Central memory CD4-positive, alpha-beta T cell (primary cell): ENCODE data around the gene CCDC137.

ENCODE experiments used
- DNase-seq: peaks from one replicate; pipeline ENCODE4 v3.0.0; 2022

CCDC137 gene

DNA sequence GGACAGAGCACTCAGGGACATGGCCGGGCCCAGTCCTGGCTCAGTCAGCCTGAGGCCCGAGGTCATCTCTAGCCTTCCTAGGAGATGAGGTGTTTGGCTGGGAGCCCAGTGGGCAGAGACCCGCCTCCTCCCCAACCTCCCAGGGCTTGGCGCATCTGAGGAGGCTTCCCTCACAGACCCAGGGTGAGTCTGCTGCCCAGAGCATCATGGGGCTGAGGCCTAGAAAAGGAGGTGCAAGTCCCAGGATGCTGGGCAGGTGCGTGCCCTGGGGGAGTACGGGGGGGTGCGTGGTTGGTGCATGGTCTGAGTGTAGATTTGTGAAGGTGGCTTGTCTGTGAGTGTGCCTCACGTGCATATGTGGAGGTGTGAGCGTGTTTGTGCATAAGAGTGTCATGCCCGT lies 14.8 kb upstream of the CCDC137 start:
- no peak for DNase-seq

DNA sequence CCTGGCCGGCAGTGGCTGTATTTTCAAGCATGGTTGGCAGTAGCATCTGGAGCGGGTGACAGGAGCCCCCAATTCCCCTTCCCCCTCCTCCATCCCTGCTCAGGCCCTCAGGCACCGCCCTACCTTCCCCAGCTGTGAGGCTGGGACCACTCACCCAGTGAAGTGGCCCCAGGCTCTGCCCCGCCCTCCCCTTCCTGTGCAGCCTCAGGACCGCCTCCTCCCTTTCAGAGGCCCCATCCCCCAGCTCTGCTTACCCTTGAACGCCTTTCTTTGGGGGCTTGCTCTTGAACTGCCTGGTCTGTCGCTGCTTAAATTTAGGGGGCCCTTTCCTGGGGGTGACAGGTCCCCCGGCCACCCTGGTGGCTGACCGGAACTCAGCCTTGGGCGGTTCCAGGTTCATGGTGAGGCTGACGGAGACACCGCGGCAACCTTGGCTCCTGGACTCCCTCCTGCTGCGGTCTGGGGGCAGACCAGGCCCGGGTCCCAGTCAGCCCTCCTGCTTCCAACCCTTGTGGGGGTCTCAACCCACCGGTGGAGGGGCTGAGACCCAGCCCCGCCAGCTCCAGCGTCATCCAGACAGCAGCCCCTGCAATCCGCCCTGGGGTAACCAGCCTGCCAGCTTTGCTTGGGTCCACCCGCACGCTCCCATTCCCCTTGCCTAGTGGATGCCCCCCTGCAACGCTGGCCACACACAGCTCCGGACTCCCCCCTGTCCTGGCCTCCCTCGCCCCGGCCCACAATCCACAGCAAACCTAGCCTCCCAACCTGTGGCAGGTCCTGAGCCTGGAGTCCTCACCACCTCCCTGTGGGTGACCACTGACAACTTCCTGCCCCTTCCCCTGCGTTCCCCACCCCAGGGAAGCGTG lies 13.4 kb upstream of the CCDC137 start:
- DNase-seq = no peak

DNA sequence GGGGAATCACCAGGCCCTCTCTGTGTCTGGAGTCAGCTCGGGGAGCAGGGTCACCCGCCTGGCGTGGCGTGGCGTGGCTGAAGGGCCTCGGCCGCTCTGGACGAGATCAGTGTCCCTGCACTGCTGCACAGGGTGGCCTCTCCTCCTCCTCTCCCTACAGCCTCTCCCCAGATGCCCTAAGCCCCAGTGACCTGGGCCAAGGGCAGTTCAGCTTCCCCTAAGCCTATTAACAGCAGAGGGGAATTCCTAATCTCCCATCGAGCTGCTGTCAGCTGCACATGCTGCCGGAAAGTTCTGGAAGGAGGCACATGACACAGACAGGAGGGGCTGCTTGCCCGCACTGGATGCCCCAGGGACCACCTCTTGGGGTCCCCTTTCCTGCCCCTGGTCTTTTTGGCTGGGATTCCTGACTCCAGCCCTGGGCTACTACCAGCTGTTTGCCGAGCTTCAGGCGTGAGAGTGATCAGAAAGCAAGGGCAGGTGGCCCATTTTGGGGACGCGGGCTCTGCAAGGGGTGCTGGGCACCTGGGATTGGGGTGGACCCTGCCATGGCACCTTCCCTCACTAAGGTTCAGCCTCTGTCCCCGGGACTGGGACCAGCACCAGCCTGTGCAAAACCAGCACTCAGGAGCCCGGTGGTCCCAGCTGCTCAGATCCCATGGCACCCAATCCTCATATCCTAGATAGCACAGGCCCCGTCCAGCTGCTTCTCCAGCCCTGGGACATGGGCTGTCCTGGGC lies 11.0 kb upstream of the CCDC137 start:
- DNase-seq = no peak

DNA sequence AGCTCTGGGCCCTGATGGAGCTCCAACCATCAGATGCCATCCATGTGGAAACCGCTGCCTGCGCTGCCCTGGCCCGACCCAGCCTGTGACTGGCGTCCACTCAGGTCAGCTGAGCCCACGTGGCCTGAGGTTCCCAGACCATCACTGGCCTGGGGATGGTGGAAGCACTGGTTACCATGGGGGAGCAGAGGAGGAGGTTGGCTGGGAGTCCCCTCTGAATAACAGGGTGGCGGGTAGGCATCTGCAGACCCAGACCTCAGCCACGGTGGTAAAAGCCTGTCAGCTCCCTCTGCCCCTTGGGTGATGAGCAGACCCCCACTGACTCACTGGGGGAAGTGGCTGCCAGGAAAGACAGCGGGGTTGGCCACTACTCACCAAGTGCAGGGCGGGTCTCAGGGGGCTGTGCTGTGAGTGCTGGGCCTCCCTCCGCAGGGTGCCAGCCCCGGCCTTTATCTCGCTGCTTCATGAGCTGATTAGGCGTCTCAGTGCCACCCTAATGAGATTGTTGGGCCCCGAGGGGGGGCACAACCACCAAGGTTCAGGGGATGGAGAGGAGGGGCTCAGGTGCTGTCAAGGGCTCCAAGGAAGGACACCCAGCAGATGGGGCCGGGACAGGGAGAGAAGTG lies 10.3 kb upstream of the CCDC137 start, which contains the start of gene PDE6G:
PDE6G (minus strand) TSS at position 425 of the 626 bp plus-strand sequence. CDS start 3,237 bp downstream, outside the sequence.
- no peak for DNase-seq

DNA sequence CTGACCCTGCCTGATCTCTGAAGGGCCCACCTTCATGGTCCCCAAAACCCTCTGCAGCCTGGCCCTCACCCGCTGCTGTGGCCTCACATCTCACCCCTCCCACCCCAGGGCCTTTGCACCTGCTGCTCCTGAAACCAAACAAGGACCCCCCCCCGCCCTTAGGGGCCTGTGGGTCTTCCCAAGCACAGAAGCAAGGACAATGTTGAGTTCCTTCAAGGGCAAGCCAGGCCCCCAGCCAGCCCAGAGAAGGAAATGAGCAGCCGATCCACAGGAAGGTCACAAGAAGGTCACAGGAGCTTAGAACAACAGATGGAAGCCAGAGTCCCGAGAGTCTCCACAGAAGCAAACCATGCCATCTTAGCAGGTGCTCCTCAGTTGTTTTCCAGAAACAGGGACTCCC lies 9.7 kb upstream of the CCDC137 start:
- DNase-seq = no peak

DNA sequence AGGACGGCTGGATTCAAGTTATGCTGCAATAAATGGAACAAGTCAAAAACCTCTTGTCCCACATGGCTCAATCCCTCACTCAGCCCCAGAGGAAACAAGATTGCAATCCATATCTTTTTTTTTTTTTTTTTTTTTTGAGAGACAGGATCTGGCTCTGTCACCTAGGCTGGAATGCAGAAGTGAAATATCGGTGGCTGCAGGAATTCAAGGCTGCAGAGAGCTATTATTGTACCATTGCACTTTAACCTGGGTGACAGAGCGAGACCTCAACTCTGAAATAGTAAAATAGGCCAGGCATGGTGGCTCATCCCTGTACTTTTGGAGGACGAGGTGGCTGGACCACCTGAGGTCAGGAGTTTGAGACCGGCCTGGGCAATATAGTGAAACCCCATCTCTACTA lies 7.5 kb upstream of the CCDC137 start:
- DNase-seq = no peak

DNA sequence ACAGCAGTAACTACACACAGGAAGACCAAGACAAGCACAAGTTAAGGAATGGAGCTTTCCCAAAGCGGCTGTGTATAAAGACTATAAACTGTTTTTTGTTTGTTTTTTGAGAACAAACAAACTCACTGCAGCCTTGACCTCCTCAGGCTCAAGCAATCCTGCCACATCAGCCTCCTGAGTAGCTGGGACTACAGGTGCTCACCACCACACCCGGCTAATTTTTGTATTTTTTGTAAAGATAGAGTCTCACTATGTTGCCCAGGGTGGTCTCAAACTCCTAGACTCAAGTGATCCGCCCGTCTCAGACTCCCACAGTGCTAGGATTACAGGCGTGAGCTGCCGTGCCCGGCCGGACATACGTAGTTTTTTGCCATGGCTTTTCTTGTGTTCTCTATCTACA lies 6.1 kb upstream of the CCDC137 start:
- DNase-seq = no peak

DNA sequence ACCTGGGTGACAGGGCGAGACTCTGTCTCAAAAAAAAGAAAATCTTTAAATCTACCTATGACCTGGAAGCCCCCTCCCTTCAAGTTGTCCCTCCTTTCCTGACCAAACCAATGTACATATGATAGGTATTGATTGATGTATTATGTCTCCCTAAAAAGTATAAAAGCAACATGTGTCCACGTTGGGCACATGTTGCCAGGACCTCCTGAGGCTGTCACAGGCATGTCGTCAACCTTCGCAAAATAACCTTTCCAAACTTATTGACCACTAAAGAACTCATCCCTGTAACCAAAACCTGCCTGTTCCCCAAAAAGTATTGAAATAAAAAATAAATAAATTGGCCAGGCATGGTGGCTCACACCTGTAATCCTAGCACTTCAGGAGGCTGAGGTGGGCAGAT lies 4.5 kb upstream of the CCDC137 start:
- no peak for DNase-seq

DNA sequence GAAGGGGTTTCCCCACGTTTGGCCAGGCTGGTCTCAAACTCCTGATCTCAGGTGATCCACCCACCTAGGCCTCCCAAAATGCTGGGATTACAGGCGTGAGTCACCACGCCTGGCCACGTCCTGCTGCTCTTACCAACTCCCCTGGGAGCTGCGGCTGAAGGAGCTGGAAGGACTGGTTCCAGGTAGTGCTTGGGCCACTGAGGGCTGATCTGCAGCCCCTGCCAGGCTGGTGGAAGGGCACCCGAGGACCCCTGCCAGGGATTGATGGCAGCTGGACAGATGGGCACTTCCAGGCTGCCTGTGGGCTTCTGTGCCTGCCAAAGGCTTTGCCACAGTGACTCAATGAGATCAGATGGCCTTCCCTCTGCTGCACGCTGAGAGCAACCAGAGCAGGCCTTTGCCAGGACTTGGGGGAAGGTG lies 2.5 kb upstream of the CCDC137 start:
- no peak for DNase-seq

DNA sequence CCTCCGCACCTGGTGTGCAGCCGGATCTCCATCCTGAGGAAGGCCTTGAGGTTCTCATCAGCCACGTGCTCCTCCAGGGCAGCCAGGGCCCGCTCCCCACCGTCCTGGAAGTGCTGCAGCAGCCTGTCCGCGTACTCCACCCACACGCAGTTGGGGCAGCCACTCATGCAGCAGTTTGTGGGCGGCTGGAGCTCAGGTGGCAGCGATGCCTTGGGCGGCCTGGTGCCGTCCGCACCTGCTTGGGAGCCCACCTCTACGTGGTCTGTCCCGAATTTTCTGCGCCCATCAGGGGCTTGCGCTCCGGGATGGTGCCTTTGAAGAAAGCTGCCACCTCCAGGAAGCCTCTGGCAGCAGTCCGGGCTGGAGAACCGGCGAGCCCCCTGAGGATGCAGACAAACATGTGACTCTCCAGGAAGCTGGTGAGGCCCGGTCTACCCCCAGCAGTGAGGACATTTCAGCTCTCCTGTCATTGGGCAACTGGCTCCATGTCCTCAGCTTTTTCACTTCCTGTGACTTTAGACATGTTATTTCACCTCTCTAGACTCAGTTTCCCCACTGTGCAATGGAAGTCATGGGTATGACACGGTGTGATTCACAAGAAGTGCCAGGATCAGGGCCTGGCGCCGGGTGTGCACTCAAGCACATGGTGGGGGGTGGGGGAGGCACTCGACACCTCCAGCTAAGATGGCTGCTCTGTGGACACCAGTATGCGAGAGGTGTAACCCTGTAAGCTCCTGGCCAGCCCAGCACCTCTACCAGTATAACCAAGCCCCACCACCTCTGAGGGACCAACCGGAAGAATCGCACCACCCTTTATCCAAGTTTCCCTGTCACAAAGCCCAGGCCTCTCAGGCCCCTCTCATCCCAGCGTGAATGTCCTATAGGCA lies 1.1 kb upstream of the CCDC137 start:
- DNase-seq = peak; percentile 28

DNA sequence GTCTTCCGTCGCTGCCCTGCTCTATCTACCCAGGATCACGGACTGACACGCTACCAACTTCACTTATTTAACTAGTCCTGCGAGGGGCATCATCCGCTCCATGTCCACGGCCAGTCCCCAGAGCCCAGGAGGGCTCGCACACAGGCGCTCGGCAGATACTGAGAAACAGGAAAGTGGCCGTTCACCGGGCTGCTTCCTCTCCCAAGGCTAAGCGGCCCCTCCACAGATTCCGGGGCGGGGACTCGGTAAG lies 520 bp upstream of the CCDC137 start:
- DNase-seq = no peak

DNA sequence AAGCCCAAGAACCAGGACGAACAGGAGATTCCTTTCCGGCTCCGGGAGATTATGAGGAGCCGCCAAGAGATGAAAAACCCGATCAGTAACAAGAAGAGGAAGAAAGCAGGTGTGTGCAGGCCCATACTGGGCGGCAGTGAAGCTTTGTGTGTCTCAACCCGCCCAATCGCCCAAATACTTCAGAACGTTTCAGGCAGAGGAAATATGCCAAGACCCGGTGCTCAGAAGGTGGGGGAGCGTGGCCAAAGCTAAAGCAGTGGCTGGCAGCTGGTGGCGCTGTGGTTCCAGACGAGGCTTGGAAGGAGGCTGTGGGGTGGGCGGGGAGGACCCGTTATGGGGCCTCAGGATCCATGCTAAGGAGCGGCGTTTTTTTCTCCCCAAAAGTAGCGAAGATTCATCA lies 1.2 kb downstream of the CCDC137 start:
- DNase-seq = no peak

DNA sequence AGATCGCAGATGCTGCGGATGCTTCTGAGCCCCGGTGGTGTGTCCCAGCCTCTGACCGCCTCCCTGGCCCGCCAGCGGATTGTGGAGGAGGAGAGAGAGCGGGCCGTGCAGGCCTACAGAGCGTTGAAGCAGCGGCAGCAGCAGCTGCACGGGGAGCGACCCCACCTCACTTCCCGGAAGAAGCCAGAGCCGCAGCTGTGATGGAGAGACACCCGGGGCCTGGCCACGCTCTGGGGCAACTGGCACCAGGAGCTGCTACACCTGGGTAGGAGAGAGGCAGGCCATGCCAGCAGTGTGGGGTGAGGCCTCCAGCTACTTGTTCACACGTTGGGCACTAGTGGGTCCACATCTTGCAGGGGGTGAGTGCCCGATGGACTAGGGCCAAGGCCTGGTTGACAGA lies 6.0 kb downstream of the CCDC137 start:
- no peak for DNase-seq

DNA sequence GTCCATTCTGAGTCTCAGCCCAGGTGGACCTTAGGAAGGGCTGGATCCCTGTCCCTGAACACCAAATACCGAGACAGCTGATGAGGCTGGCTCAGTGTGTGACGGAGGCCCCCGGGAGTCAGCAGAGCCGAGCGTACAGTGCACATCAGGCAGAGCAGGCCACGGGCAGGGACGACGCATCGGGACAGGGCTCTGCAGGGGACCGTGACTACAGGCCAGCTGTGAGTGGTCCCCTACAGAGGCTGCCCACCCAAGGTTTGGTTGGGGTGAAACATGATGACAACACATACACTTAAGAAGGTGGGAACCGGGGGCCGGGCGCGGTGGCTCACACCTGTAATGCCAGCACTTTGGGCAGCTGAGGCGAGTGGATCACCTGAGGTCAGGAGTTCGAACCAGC lies 6.4 kb downstream of the CCDC137 start:
- DNase-seq = no peak

DNA sequence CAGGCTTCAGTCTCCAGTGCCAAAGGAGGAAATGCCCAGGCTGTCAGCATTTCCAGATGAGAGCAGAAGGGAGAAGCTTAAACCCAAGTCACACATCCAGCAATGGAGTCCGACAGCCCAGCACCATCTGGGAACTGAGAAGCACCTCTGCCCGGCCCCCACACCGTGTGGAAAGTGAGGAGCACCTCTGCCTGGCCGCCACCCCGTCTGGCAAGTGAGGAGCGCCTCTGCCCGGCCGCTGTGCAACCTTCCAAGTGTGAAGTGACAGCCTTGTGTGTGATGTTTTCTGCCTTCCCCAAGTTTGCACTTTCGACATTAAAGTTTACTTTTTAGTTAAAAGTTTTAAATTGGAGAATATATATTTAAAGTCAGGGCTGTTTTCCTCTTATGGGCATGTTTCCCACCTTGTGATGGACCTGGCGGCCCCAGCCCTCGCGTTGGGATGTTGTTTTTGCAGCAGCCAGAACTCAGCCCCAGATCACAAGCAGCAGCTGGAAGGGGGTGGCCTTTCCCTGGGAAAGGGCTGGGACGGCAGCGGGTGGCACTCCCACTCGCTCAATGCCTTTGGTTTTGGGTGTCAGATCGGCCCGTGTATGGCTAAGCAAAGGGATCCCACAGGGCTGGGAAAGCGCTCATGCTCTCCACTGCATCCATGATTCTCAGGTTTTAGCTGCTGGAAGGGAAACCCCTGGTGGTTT lies 7.2 kb downstream of the CCDC137 start:
- no peak for DNase-seq

DNA sequence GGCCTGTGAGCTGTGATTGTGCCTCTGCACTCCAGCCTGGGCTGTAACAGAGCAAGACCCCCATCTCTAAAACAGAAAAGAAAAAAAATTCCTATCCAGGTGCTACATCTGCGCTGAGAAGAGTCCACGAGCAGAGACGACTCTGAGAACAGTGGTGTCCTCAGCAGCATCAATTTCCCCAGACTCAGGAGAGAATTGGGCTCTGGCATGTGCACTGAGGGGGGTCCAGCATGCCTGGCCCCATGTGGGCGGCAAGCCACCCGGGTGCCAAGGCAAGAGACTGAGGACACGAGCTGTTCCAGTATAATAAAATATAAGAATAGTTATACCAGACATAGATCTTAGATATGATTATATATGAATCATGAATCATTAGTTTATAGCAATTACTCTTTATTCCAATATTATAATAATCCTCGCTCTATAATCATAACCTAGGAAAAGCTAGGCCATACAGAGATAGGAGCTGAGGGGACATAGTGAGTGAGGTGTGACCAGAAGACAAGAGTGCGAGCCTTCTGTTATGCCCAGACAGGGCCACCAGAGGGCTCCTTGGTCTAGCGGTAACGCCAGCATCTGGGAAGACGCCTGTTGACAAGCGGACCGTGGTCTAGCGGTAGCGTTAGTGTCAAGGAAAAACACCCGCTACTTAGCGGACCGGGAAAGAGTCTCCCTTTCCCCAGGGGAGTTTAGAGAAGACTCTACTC lies 9.1 kb downstream of the CCDC137 start:
- peak; percentile 18 for DNase-seq

DNA sequence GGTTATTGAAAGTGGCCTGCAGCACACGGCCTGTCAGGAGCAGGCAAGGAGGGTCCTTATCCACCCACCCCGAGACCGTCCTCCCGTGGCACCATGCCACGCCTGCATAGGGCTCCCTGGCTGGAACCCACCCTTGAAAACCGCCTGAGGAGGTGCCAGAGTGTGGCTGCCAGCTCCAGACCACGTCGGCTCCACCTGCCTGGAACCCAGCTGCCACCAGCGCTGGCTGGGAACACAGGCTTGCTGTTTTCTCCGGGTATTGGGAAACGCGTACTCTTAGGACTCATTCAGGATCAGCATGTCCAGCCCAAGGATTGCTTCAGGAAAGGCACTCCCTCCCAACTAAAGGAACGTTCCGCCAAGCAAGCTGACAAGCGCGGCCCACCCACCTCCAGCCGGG lies 10.4 kb downstream of the CCDC137 start:
- DNase-seq = no peak

DNA sequence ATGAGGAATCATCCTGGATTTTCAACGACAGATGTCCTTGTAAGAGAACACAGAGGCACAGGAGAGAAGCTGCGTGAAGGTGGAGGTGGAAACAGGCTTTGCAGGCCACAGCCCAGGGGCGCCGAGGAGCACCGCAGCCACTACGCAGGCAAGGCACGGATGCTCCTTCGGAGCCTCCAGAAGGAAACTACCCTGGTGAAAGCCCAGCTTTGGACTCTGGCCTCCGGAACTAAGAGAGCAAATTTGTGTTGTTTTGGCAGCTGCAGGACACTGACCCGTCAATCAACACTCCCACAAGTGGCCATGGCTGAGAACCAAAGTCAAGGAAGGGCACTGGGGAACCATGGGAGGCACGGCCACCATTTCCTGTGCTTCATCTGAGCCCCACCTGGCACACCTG lies 13.6 kb downstream of the CCDC137 start:
- DNase-seq = no peak

DNA sequence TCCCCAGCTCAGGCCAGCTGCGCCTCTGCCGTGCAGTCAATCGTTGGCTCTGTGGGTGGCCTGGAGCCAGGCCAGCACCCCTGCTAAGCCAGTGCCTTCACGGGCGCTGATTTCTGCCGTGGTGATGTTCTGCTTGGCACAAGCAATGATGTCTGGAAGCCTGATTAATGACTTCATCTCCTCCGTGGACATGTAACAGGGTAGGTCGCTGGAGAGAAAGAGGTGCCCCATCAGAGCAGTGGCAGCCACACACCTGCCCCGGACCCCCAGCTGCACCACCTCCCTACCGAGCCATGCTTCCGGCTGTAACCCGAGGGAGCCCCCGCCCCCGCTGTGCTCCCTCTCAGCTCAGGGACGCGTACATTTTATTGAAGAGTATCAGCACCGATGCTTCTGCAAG lies 15.1 kb downstream of the CCDC137 start:
- no peak for DNase-seq

DNA sequence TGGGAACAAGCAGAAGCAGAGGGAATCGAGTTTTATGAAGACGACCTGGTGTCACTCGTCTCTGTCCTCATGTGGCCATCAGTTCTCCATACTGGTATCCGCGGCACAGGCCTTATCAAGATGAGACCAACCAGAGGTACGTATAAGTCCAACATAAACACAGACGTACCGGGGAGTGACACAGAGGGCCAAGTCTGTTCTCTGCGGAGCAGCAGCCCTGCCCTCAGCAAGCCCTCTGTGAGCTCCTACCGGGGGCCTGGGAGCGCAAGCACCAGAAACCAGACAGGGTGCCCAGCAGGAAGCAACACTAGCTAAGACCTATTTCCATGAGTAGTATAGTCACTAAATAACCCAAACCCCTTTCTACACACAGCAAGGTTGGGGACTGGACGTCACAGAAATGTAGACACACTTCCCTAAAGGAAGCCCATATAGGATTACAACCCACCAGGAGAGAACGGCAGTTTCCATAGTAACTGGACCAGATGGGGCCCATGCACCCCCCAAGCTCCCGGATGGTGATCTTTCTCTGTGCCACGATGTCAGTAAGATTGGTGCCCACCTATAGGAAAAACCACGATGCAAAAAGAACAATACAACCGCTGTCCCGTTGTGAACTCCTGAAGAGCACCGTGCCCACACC lies 16.1 kb downstream of the CCDC137 start:
- DNase-seq = no peak

DNA sequence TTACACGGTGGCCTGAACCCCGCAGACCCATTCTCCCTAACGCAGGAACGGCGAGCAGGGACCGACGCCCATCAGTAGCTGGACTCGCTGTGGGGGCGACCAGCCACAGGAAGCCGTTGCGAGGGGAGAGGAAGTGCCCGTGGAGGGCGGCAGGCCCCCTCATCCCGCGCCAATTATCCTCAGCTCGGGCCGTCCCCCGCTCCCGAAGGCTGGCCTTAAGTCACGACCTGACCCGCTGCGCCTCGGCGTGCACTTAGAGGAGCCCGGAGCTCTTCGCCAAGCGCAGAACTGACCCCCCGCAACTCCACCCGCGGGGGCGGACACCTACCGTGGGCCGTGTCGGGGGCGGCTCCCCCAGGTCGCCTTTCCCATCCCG lies 16.7 kb downstream of the CCDC137 start:
- DNase-seq = no peak
